ENCODE data around the gene ASH1L.
A peak's percentile ranks its signal among the peaks of the same experiment; 100 is the strongest.
"Not testable (repeated sequence)": the region's sequence is repeated elsewhere in the genome, so short reads cannot be mapped to it uniquely, and the experiment has no call there.

Gene ASH1L

DNA sequence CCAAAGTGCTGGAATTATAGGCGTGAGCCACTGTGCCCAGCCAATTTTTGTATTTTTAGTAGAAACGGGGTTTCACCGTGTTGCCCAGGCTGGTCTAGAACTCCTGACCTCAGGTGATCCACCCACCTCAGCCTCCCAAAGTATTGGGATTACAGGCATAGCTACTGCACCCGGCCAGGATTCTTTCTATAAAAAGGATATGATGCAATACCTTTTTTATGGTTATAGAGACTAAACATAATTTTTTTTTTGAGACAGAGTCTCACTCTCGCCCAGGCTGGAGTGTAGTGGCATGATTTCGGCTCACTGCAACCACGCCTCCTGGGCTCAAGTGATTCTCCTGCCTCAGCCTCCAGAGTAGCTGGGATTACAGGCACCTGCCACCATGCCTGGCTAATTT lies 233.7 kb downstream of the ASH1L start:
- DNase-seq (ENCODE audit: low read depth, low spot score) = not testable (repeated sequence)

DNA sequence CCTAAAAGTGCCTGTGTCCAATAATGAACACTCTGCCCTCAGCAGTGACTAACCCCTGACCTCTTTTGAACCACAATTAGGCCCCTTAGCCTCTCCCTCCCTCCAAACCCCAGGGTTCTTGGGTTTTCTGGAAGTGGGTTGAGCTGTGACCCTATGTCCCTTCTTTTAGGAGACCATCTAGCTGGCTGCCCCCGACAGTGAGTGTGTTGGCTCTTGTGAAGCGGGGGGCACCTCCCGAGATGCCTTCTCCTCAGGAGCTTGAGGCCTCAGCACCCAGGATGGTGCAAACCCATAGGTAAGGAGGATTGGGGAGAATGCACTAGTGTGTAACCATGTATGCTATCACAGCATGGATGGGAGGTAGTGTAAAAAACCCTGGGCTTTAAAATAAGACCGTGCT lies 234.6 kb downstream of the ASH1L start:
- DNase-seq (ENCODE audit: low read depth, low spot score) = no peak

DNA sequence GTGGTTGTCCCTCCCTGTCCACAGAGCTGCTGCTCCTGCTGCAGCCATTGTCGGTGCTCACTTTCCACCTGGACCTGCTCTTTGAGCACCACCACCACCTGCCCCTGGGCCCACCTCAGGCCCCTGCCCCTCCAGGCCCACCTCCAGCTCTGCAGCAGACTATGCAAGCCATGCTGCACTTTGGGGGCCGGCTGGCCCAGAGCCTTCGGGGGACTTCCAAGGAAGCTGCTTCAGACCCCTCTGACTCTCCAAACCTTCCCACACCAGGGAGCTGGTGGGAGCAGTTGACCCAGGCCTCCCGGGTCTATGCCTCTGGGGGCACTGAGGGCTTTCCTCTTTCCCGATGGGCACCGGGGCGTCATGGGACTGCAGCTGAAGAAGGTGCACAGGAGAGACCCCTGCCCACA lies 236.0 kb downstream of the ASH1L start:
- no peak for DNase-seq (ENCODE audit: low read depth, low spot score)

DNA sequence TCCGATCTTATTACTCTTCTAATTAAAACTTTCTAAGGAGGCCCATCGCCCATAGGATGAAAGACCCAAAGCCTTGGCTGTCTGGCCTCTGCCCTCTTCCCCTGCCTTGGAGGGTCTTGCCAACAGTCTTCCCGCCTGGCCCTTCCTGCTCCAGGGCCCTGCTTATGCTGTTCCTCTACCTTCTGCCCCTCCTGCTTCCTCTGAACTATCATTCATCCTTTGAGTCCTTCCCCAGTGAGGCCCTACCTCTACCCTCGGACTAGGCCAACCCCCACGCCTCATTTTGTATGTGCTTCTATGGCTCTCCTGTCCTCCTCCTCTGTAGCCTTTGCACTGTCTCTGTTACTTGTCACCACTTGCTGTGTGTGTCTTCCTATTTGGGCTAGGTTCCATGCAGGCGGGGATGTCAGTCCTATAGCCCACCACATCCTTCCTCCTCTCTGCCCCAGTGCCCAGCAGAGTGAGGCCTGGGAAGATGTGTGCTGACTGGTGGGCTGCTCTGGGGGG lies 236.5 kb downstream of the ASH1L start:
- no peak for DNase-seq (ENCODE audit: low read depth, low spot score)

DNA sequence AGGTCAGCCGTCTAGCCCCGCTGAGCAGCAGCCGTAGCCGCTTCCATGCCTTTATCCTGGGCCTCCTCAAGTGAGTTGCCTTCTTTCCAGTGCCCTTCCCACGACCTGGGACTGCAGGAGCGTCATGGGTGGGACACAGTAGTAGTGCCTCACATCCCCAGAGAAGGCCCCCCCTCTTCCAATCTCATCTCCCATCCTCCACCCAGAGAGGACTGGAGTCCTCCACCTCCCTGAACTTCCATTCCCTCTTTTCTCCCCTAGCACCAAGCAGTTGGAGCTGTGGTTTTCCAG lies 237.1 kb downstream of the ASH1L start:
- DNase-seq (ENCODE audit: low read depth, low spot score) = no peak

DNA sequence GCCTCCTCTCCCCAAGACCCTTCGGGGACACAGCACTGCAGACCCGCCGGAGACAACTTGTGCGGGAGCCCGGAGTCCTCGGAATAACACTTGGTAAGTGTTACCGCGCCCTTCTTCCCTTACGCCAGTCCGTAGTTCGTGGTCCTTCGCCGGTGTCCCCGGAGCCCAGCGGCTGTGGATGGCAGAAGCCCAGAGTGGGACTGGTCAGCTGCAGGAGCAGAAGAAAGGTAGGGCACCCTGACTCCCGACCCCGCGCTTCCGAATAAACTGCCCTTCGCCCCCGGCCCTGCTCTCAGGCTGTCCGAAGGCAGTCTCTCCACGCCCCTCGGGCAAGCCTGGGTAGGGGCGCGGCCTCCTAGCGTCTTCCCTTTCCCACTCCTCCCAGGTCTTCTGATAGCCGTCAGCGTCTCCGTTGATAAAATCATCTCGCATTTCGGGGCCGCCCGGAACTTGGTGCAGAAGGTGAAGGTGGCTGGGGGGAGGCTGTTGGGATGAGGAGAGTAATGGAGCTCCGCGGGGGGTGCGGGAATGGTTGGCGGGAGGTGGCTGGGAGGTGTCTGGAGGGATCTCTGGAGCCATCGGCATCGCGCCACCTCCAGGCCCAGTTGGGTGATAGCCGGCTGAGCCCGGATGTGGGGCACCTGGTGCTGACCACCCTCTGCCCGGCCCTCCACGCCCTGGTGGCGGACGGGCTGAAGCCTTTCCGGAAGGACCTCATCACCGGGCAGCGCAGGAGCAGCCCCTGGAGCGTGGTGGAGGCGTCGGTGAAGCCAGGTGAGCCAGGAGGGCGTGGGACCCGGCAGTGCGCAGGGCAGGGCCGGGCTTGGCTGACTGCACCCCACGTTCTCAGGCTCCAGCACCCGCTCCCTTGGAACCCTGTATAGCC lies 237.6 kb downstream of the ASH1L start:
- no peak for DNase-seq (ENCODE audit: low read depth, low spot score)

DNA sequence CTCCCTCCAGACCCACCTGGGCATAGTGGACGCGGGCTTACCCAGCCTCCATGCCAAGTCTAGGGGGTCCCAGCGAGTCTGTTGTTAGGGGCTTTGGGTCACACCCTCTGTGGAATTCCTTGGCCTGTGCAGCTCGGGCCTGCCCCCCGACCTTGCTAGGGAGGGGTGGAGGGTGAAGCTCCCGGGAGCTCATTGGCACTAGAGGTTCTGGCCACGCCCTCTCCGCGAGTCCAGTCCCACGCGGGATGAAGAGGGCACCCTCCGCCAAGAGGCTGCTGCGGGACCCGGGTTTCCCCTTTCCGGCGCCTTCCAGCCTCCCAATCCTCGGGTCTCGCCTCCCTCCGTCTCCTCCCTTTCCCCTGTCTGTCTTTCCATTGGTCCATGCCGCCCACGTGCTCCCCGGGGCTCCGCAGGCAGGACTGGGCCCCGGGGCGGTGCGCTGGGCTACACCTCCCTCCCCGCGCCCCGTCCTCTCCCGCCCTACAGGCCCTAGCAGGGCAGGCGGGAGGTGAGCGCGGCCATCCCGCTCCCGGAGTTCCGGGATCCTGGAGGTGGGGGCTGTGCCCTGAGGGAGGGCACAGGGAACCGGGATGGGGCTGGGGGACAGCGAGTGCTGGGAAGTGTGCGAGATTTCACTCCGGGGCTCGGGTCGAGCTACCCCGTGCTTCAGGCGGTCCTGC lies 238.4 kb downstream of the ASH1L start:
- DNase-seq (ENCODE audit: low read depth, low spot score) = peak; percentile 85

DNA sequence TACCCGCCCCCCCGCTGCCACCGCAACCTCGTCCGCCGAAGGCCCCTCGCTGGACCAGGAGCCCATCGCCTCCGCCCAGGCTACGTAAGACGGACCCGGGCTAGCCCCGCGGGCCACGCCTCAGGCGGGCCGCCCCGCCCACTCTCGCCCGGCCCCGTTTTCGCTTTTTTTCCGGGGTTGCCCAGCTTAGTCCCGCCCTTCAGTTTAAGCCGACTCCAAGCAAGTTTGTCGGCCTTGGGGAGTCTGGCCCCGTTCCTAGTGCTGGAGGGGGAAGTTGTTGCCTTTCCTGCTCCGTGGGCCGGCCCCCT lies 238.9 kb downstream of the ASH1L start:
- DNase-seq (ENCODE audit: low read depth, low spot score) = peak; percentile 86

DNA sequence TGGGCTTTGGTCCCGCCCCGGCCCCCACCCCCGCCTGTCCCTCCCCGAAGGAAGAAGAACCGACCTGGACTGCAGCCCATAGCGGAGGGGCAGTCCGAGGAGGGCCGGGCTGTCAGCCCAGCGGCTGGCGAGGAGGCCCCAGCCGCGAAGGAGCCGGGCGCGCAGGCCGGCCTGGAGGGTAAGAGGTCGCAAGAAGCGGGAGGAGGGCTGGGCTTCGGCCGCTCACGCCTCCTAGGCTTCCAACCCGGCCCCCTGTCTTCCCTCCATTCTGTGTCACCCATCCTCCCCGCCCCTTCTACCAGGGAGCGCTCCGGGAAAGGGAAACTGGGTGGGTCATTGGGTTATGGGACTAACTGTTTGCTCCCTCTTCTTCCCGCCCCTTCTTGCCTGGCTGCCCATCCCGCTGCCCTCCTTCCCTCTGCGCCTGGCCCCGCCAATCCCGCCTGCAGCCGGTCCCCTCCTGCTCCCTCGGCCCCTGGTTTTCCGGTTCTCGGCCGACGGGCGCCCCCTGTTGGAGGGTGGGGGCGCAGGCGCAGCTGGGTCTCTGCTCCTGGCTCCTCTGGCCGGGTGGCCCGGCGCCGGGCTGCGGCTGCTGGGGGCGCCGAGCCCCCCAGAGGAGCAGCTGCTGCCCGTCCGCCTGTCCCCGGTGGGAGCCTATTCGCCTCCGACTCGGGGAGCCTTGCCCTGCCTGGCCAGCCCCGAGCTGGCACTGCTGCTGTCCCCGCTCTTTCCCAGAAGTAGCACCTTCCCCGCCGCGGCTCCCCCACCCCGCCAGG lies 239.5 kb downstream of the ASH1L start:
- peak; percentile 76 for DNase-seq (ENCODE audit: low read depth, low spot score)

DNA sequence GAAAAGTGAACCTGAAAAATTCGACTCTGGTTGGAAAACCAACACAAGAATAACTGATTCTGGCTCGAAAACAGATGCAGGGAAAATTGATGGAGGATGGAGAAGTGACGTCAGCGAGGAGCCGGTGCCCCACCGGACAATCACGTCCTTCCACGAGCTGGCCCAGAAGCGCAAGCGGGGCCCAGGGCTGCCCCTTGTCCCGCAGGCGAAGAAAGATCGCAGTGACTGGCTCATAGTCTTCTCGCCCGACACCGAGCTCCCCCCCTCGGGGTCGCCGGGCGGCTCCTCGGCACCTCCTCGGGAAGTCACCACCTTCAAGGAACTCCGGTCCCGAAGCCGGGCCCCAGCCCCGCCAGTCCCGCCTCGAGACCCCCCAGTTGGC lies 240.0 kb downstream of the ASH1L start:
- no peak for DNase-seq (ENCODE audit: low read depth, low spot score)

DNA sequence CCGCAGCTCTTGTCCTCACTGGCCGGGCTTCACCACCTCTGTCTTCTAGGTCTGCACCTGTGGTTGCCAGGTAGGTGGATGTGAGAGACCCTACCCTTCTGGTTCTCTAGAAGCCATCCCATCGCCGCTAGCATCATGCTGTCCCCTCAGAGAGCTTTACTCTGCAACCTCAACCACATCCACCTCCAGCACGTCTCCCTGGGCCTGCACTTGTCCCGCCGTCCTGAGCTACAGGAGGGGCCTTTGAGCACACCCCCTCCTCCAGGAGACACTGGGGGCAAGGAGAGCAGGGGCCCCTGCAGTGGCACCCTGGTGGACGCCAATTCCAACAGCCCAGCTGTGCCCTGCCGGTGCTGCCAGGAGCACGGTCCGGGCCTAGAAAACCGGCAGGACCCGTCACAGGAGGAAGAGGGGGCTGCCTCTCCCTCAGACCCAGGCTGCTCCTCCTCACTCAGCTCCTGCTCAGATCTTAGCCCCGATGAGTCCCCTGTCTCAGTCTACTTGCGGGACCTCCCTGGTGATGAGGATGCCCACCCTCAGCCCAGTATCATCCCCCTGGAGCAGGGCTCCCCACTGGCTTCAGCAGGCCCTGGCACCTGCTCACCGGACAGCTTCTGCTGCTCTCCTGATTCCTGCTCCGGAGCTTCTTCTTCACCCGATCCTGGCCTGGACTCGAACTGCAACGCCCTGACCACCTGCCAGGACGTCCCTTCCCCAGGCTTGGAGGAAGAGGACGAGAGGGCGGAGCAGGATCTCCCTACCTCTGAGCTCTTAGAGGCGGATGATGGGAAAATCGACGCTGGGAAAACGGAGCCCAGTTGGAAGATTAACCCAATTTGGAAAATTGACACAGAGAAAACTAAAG lies 240.7 kb downstream of the ASH1L start:
- no peak for DNase-seq (ENCODE audit: low read depth, low spot score)

DNA sequence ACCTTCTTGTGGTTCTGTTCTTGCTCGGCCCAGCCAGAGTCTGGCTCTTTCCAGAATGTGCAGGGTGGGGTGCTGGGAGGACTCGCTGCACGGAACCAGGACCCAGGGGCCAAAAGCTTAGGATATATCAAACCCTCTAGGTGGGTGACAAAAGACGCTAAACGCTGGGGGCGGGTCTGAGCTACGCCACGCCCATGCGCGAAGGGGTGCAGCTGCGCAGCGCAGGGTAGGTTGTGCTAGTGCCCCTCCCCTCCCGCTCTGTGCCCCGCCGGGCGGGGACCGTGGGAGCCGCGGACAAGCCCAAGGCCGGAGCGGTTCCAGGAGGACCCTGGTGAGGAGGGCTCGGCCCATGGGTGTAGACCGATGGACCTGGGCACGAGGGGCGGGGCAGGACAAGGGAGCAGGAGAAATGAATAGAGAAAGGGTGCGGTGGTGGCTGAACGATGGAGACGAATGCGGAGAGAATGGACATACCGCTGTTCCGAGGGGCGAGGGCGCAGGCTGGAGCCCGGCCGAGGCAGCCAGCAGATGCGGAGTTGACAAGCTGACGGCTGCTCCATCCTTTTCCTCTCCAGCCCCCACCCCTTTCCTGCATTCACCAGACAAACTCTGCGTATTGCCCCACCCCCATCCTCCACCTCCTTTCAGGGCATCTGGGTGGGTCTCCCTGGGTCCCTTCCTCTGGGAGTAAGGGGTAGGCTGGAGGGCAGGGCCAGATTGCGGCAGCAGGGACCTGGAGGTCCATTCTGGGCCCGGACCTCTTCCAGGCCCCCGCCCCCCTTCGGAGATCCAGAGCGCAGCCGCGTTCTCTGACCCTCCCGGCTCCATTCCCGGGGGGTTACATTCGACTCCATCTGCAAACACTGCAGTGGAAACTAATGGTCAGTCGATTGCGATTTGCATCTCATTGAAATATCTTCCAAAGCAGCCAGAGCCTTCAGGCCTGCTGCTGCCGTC lies 241.7 kb downstream of the ASH1L start, which contains the start of gene RUSC1:
Gene RUSC1 (plus strand): TSS at position 234 of the 957 bp plus-strand sequence. CDS start 880 bp downstream, outside the sequence.
- no peak for DNase-seq (ENCODE audit: low read depth, low spot score)

DNA sequence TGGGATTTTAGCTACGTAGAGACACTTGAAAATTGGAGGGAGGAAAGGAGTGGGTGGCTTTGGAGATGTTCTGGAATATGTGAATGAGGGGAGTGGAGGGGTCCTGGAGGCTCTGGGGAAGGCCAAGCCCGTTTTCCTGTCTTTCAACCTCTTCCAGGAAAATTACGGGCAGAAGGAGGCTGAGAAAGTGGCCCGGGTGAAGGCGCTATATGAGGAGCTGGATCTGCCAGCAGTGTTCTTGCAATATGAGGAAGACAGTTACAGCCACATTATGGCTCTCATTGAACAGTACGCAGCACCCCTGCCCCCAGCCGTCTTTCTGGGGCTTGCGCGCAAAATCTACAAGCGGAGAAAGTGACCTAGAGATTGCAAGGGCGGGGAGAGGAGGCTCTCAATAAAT lies 242.4 kb downstream of the ASH1L start:
- DNase-seq (ENCODE audit: low read depth, low spot score) = no peak

DNA sequence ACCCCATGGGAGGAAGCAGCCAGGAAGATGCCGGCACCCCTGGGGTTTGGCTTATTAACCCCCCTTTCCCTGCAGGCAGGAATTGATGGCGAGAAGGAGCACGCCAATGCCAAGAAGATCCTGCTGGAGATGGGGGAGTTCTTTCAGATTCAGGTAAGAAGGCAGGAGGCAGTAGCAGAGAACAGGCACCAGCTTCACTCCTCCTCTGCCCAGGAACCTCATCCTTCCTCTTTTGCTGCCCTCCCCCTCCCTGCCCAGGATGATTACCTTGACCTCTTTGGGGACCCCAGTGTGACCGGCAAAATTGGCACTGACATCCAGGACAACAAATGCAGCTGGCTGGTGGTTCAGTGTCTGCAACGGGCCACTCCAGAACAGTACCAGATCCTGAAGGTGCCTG lies 243.1 kb downstream of the ASH1L start:
- no peak for DNase-seq (ENCODE audit: low read depth, low spot score)

DNA sequence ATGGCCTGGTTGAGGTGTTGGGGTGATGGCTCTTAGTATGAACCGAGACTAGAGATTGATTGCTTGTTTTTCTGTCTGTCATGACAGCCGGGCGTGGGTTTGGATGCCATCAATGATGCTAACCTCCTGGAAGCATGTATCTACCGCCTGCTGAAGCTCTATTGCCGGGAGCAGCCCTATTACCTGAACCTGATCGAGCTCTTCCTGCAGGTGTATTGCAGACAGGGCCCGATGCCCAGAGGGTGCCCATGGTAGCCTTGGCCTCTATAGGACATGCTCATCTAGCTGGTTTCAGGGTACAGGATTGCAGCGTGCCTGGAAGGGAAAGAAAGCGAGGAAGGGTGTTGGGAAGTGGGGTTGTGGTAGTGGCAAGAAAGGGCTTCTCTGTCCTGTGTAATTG lies 244.5 kb downstream of the ASH1L start:
- no peak for DNase-seq (ENCODE audit: low read depth, low spot score)

DNA sequence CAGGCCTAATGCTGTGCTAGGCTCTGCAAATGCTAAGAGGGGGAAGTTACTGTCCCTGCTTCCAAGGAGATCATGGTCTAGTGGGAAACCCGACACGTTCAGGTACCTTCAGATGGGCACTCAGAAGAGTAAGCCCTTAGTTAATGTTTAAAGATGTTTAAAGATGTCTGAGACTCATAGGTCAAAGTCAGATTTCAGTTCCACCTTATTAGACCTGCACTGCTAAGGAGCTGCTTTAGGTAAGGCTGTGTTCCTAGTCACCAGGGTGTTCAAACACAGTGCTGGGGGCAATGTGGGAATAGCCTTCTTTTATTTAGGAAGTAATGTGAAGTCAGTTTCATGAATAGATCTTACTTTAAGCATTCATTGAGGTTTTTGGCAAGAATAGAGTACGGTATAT lies 245.7 kb downstream of the ASH1L start:
- no peak for DNase-seq (ENCODE audit: low read depth, low spot score)

DNA sequence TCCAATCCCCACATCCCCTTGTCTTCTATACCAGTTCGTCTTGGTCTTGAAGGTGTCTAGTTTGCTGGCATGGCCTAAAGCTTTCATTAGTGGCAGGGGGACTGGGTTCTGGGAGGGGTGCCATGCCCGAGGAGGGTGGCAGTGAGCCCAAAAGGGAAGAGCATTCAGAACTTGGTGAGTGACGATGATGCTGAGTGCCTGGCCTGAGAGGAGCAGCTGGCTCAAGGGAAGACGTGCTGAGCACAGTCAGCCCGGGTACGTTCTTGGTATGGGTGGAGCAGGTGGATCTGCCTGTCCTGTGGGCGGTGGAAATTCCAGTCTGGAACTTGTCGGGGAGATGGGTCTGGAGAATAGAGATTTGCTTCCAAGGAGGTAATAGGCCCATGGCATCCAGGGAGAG lies 249.3 kb downstream of the ASH1L start:
- DNase-seq (ENCODE audit: low read depth, low spot score) = no peak

DNA sequence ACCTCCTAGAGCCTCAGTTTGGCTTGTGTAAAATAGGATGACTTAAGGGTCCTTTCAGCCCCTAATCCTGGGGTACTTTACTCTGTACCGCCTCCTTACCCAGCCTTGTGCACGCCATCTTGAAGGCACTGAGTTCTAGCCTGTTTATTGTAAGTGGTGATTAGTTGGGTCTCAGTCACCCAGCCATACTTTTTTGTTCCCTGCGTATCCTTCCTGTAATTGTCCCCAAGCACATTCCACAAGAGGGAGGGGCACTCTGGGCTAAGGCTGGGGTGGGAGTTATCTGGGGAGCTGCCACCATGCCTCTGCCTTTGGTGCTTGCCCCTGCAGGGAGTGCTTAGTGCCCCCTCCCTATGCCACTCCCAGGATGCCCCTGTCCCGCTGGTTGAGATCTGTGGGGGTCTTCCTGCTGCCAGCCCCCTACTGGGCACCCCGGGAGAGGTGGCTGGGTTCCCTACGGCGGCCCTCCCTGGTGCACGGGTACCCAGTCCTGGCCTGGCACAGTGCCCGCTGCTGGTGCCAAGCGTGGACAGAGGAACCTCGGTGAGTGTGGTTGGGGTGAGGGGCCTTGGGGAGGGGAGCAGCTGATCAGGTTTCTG lies 253.1 kb downstream of the ASH1L start:
- DNase-seq (ENCODE audit: low read depth, low spot score) = no peak

DNA sequence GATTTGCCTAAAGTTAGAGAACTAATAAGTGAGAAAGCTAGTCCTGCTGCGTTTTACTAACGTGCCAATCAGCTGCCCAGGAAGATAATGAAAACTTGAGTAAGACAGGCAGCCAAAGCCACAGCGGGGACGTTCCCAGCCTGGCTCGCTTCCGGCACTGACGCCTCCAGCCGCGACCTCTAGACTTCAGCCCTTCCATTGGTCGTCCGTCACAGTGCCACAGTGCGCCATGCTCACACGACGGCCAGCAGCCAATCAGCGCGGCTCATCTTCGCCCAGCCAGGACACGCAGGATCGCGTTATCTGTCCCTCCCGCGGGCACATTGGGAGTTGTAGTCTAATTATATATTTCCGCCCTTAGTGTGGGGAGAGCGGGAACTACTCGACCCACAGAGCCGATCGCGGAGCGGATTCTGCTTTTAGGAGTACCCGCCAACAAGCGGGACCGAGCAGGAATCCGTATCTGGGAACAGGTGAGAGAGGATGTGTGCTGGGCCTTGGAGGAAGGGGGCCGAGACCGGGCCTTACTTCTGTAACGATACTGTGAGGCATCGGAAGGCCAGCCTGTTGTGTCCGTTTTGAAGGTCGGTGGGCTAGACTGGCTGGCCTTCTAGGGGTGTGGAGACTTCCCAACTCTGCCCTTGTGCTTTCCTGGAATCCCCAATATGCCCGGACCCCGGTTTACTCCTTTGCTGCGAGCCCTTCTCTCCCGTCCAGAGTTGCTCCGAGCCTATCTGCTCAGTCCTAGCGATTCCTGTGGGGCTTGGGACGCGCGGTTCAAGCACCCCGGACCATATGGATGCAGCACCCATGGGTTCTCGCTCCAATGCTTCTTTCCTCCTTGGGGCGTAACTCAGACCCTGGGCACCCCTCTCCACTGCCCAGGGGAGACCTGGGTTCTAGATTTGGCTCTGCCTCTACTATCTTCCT lies 253.8 kb downstream of the ASH1L start, which contains the start of gene FDPS:
Gene FDPS (plus strand): TSS at position 374 of the 930 bp plus-strand sequence. CDS start 924 bp downstream, outside the sequence.
- DNase-seq (ENCODE audit: low read depth, low spot score) = peak; percentile 97
